Fibroblast of the aortic adventitia (primary cell): ENCODE measurements around the gene CPZ. TPM values are rescaled to one million over a fixed set of nuclear protein-coding genes. Genes with fewer than 3 reads are reported as not detected.

ENCODE experiments used
- DNase-seq: peaks from one replicate; pipeline ENCODE4 v3.0.0-alpha.2; 2010; ENCODE audit warnings: low read depth
- H3K4me3 ChIP-seq: 2 replicates; pipeline ENCODE4 v1.5.1; 2011; ENCODE audit warnings: low read depth, mild to moderate bottlenecking, control low read depth, low read length, moderate library complexity
- total RNA-seq: library from RNA; depleted of rRNA; stranded (reverse); fragments of >200 nt; gene quantifications from 2 replicates; pipeline ENCODE4 v1.2.3, GENCODE V29; 2012; ENCODE audit warnings: low replicate concordance
- TF ChIP-seq, protein P1 (sequence below): IDR thresholded peaks from 2 replicates; pipeline ENCODE4 v1.5.1; 2011; ENCODE audit warnings: mild to moderate bottlenecking, low read length, control low read depth, inconsistent platforms; ENCODE audit not compliant: insufficient read depth

Gene CPZ
- total RNA-seq, 1 donor: 7.0 TPM

DNA sequence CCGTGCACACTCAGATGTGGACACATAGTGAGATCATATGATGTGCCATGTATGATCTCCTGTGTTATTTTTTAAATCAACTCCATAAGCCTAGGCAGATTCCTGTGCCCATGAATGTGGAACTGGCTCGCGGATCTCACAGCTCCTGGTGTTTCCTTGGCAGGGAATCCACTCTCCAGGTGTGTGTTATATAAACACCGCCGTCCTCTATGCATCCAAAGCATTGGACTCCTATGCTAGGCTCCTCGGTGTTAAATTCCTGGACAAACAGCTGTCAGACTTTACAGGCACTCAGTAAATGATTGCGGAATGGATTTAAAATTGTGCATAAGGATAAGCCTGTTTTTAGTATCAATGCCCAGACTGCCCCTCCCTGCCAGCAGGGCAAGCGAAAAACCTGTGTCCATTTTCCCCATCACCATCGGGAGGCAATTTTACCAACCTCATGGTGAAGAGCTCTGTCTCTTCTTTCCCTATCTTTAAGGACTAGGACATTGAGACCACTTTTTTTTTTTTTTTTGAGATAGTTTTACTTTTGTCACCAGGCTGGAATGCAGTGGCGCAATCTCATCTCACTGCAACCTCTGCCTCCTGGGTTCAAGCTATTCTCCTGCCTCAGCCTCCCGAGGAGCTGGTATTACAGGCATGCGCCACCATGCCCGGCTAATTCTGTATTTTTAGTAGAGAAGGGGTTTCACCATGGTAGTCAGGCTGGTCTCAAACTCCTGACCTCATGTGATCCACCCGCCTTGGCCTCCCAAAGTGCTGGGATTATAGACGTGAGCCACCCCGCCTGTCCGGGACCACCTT is 36.0 kb upstream of the CPZ start:
- TF ChIP-seq, protein P1, sequence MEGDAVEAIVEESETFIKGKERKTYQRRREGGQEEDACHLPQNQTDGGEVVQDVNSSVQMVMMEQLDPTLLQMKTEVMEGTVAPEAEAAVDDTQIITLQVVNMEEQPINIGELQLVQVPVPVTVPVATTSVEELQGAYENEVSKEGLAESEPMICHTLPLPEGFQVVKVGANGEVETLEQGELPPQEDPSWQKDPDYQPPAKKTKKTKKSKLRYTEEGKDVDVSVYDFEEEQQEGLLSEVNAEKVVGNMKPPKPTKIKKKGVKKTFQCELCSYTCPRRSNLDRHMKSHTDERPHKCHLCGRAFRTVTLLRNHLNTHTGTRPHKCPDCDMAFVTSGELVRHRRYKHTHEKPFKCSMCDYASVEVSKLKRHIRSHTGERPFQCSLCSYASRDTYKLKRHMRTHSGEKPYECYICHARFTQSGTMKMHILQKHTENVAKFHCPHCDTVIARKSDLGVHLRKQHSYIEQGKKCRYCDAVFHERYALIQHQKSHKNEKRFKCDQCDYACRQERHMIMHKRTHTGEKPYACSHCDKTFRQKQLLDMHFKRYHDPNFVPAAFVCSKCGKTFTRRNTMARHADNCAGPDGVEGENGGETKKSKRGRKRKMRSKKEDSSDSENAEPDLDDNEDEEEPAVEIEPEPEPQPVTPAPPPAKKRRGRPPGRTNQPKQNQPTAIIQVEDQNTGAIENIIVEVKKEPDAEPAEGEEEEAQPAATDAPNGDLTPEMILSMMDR: no peak
- no peak overlapping the region for H3K4me3 ChIP-seq
- no peak for DNase-seq

DNA sequence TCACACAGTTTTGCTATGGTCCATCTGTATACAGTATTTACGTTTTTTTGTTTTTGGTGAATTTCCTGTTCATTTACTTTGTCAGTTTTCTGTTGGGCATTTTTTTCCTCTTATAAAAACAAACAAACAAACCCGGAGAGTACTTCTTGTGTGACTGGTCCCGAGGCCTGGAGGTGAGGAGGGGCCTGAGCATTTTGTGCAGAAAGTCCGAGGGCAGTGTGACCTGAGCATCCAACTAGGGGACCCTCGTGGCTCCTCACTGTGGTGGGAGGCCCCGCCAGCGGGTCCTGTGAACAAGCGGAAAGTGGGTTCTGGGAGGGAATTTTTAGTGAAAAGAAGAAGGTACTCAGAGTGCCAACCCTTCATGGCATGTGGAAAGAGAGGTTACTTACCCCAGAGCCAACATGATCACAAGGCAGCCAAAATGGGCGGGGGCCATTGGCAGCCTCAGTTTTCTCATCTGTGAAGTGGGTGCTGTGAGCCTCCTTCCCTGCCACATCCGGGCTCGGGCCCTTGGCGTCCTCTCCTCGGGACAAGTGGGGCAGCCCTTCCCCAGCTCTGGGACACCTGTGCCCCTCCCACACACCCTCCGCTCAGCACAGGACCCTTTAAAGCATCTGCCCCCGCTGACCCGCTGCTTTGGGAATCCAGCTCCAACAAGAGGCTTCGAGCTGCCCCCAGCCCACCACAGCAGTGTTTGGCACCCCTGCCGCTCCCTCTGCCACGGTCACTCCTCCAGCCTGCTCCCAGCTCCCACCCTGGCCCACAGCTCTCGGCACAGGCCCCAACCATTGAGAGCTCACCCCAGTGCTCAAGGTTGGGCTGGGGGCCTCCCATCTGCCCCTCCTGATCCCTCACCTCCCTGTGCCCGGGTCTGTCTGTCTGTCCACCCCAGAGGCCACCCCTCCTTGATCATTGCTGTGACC is 35.2 kb upstream of the CPZ start:
- H3K4me3 ChIP-seq: no peak overlapping the region
- DNase-seq: no peak
- TF ChIP-seq, protein P1: no peak

DNA sequence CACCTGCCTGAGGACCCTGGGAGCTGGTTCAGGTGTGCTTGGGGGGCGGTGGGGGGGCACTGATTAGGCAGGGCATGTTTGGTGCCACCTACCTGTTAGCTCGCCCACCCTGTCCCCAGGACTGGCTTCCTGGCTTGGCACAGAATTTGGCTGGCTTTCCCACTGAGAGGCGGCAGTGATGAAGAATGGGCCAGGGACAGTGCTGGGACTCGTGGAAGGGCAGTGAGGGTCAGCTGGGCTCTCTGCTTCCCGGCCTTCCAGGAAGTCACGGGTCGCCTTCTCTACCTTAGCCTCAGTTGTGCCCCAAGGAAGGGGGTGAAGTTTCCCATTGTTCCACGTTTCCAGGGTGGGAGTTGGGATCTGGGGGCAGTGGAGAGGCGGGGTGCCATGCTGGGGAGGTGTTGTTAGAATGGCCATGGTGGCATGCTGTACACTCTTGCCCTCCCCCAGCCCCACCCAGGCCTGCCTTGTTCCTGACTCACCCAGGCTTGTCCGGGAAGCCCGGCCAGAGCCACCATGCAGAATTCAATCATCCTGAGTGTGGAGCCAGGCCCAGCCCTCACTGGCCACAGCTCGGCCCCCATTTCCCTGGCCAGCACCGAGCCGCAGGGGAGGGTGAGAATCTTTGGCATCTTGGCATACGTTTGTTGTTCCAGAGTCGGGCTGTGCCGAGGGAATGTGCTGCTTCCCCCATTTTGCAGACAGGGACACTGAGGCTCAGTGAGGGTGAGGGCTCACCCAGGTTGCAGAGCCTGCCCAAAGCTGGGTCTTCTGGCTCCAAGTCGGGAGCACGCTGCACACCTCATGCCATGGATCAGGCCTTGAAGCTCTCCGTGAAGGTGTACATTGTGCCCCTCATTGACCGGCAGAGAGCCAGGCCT is 34.2 kb upstream of the CPZ start:
- no peak for DNase-seq
- TF ChIP-seq, protein P1: no peak
- no peak overlapping the region for H3K4me3 ChIP-seq

DNA sequence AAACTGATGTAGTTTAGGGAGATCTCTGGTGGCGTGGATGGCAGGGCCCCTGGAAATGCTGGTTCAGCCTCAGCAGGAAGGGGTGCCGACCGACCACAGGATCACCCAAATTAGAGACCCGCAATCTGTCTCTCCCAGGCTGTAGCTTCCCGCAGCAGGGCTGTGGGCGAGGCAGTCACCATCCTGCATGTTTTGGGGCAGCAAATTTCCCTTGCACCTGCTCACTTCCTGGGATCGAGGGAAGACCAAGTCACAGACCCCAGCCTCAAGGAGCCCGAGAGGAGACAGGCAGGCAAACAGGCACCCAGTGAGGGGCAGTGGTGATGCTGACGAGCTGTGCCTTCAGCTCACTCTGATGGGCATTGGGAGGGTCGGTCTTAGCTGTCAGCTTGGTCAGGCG is 33.6 kb upstream of the CPZ start:
- TF ChIP-seq, protein P1: no peak
- H3K4me3 ChIP-seq: no peak overlapping the region
- no peak for DNase-seq

DNA sequence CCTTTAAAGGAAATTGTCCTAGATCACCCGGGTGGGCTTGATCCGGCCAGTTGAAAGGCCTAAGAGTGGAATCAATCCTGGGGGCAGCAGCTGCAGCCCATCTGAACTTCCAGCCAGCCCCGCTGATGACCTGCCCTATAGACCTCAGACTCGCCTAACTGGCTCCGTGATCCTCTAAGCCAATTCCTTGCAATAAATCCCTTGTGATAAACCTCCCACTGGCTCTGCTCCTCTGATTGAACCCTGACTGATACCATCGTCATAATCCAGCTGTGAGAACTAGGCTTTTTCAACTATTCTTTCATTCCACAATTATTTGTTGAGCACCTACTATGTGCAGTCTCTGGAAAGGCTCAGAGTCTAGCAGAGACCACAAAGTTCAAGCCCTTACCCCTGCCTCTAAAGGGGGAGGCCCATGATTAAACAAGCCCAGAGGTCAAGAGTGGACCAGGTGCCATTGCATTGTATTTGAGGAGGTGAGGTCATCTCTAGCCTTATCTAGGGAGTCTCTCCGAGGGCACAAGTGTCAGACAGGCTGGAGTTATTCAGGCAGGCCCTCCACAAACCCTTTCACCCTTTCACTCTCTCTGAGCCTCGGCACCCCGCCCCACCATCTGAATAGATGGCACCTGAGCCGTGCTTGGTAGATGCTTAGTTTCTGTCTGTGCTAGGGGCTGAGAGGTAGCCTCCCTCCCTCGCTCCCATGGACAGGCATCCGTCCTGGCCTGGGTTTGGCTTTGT is 32.9 kb upstream of the CPZ start:
- H3K4me3 ChIP-seq: no peak overlapping the region
- TF ChIP-seq, protein P1: no peak
- DNase-seq: no peak
